SK-N-SH treated with all-trans-retinoic acid at 6 μM for 48 hours (cell line): ENCODE data around the gene PPFIA4.
A peak's percentile ranks its signal among the peaks of the same experiment; 100 is the strongest.

Experiments used
- ATAC-seq: fragments of 200-7000 bp; cut with Tn5 transposase; 3 replicates; pipeline ENCODE4 v1.9.1; 2020; ENCODE audit warnings: mild to moderate bottlenecking, moderate library complexity
- ARNTL ChIP-seq: fragments of 450-650 bp; formaldehyde crosslinking; IDR thresholded peaks from 2 replicates; pipeline ENCODE4 v1.5.0; 2020; ENCODE audit warnings: low read depth, mild to moderate bottlenecking, moderate library complexity, borderline replicate concordance
- BACH2 ChIP-seq: fragments of 250-450 bp; sonication (Bioruptor Pico); IDR thresholded peaks from 2 replicates; pipeline ENCODE4 v1.9.0; 2021; ENCODE audit warnings: mild to moderate bottlenecking, borderline replicate concordance
- CREB5 ChIP-seq: fragments of 250-450 bp; sonication (Bioruptor Pico); IDR thresholded peaks from 2 replicates; pipeline ENCODE4 v1.5.1; 2020; ENCODE audit warnings: low read depth, mild to moderate bottlenecking, moderate library complexity
- CSDC2 ChIP-seq: fragments of 250-450 bp; sonication (Bioruptor Pico); IDR thresholded peaks from 2 replicates; pipeline ENCODE4 v1.5.0; 2020; ENCODE audit warnings: mild to moderate bottlenecking, moderate library complexity
- CSRNP3 ChIP-seq: fragments of 250-450 bp; sonication (Bioruptor Pico); IDR thresholded peaks from 2 replicates; pipeline ENCODE4 v1.5.1; 2021; ENCODE audit warnings: mild to moderate bottlenecking, moderate library complexity
- GLIS3 ChIP-seq: fragments of 250-450 bp; sonication (Bioruptor Pico); IDR thresholded peaks from 2 replicates; pipeline ENCODE4 v1.5.0; 2020; ENCODE audit warnings: mild to moderate bottlenecking, moderate library complexity
- ISL1 ChIP-seq: fragments of 250-450 bp; sonication (Bioruptor Pico); IDR thresholded peaks from 2 replicates; pipeline ENCODE4 v2.1.2; 2022; ENCODE audit warnings: mild to moderate bottlenecking, moderate library complexity
- PATZ1 ChIP-seq: fragments of 250-450 bp; sonication (Bioruptor Pico); IDR thresholded peaks from 2 replicates; pipeline ENCODE4 v1.8.0; 2020; ENCODE audit warnings: mild to moderate bottlenecking, moderate library complexity, borderline replicate concordance
- POU6F1 ChIP-seq: fragments of 250-450 bp; sonication (Bioruptor Pico); IDR thresholded peaks from 2 replicates; pipeline ENCODE4 v1.8.0; 2021; ENCODE audit warnings: low read depth, mild to moderate bottlenecking, moderate library complexity, borderline replicate concordance
- RARB ChIP-seq: fragments of 250-450 bp; sonication (Bioruptor Pico); IDR thresholded peaks from 2 replicates; pipeline ENCODE4 v1.8.0; 2021; ENCODE audit warnings: mild to moderate bottlenecking, moderate library complexity
- SNAI2 ChIP-seq: fragments of 250-450 bp; sonication (Bioruptor Pico); IDR thresholded peaks from 2 replicates; pipeline ENCODE4 v1.5.0; 2020; ENCODE audit warnings: mild to moderate bottlenecking, moderate library complexity
- TSHZ2 ChIP-seq: fragments of 250-450 bp; sonication (Bioruptor Pico); IDR thresholded peaks from 2 replicates; pipeline ENCODE4 v1.5.0; 2020; ENCODE audit warnings: mild to moderate bottlenecking, moderate library complexity
- ZC3H10 ChIP-seq: fragments of 250-450 bp; sonication (Bioruptor Pico); IDR thresholded peaks from 2 replicates; pipeline ENCODE4 v1.5.1; 2021; ENCODE audit warnings: mild to moderate bottlenecking, moderate library complexity
- ZFP3 ChIP-seq: fragments of 250-450 bp; sonication (Bioruptor Pico); IDR thresholded peaks from 2 replicates; pipeline ENCODE4 v1.5.0; 2020; ENCODE audit warnings: mild to moderate bottlenecking, moderate library complexity
- ZFP30 ChIP-seq: fragments of 450-650 bp; formaldehyde crosslinking; IDR thresholded peaks from 2 replicates; pipeline ENCODE4 v1.5.0; 2022; ENCODE audit warnings: mild to moderate bottlenecking, moderate library complexity
- ZNF565 ChIP-seq: fragments of 450-650 bp; formaldehyde crosslinking; conservative IDR thresholded peaks from 2 replicates; pipeline ENCODE4 v1.5.0; 2020; ENCODE audit warnings: low read depth, mild to moderate bottlenecking, moderate library complexity
- ZNF70 ChIP-seq: fragments of 450-650 bp; formaldehyde crosslinking; IDR thresholded peaks from 2 replicates; pipeline ENCODE4 v1.5.0; 2020; ENCODE audit warnings: mild to moderate bottlenecking, moderate library complexity

The PPFIA4 gene

GRCh38 chr1:202989879-202990278, 36.4 kb upstream of the PPFIA4 start (continued):
- TF ChIP-seq PATZ1 (CRISPR knock-in tag) (no peak), ISL1 (CRISPR knock-in tag) (no peak)

GRCh38 chr1:202991112-202991511, 35.2 kb upstream of the PPFIA4 start:
- ATAC-seq, result no peak
- TF ChIP-seq ZFP30, result no peak
- no peak for TF ChIP-seq ZNF70 (CRISPR knock-in tag)
- no peak for TF ChIP-seq ZNF565
- TF ChIP-seq CSRNP3 (CRISPR knock-in tag), result no peak
- no peak for TF ChIP-seq ISL1 (CRISPR knock-in tag)
- no peak for TF ChIP-seq ZC3H10 (CRISPR knock-in tag)
- no peak for TF ChIP-seq BACH2 (CRISPR knock-in tag)
- TF ChIP-seq RARB (CRISPR knock-in tag), result no peak
- TF ChIP-seq CREB5 (CRISPR knock-in tag), result no peak
- TF ChIP-seq GLIS3 (CRISPR knock-in tag), result no peak
- no peak for TF ChIP-seq ZFP3 (CRISPR knock-in tag)
- TF ChIP-seq ARNTL, result no peak

- ATAC-seq, result no peak
- TF ChIP-seq CSDC2 (CRISPR knock-in tag), result no peak
- TF ChIP-seq ZFP30, result no peak
- no peak for TF ChIP-seq POU6F1
- TF ChIP-seq SNAI2, result no peak
Observed at GRCh38 chr1:202994756-202995155, 31.5 kb upstream of the PPFIA4 start.

- TF ChIP-seq CSRNP3 (CRISPR knock-in tag) (no peak), TSHZ2 (CRISPR knock-in tag) (no peak)
- peak; percentile 81 for ATAC-seq
Observed at GRCh38 chr1:202998836-202999750, 27.2 kb upstream of the PPFIA4 start.
